NCI-H2171 treated with DMSO at 0.1 percent for 48 hours (cell line): ENCODE results near the gene NEUROD2.

Experiments used
- DNase-seq: peaks from one replicate; lab custom pipeline; 2025; lab: John Stamatoyannopoulos, UW

The NEUROD2 gene

GRCh38 chr17:39607851-39608130, at the start of gene NEUROD2:
NEUROD2 (minus strand) TSS chr17:39607920; CDS start chr17:39606599, 1,321 bp downstream.
- DNase-seq: peak; percentile 94

- DNase-seq: no peak
Measured at GRCh38 chr17:39655105-39655504, 47.4 kb upstream of the NEUROD2 start.

- no peak for DNase-seq
Measured at GRCh38 chr17:39653662-39654331, 46.1 kb upstream of the NEUROD2 start.

- DNase-seq: no peak
Measured at GRCh38 chr17:39653316-39653661, 45.6 kb upstream of the NEUROD2 start.

- no peak for DNase-seq
Measured at GRCh38 chr17:39652587-39653315, 45.0 kb upstream of the NEUROD2 start.

- no peak for DNase-seq
Measured at GRCh38 chr17:39651923-39652586, 44.3 kb upstream of the NEUROD2 start.

GRCh38 chr17:39650121-39650579, 42.4 kb upstream of the NEUROD2 start:
- DNase-seq: no peak

GRCh38 chr17:39648616-39649366, 41.1 kb upstream of the NEUROD2 start:
- DNase-seq: no peak

GRCh38 chr17:39647256-39647655, 39.5 kb upstream of the NEUROD2 start:
- DNase-seq: no peak

- no peak for DNase-seq
Measured at GRCh38 chr17:39643271-39643670, 35.6 kb upstream of the NEUROD2 start.

- DNase-seq: no peak
Measured at GRCh38 chr17:39642291-39643074, 34.8 kb upstream of the NEUROD2 start.

- DNase-seq: no peak
Measured at GRCh38 chr17:39641883-39642282, 34.2 kb upstream of the NEUROD2 start.

GRCh38 chr17:39641097-39641496, 33.4 kb upstream of the NEUROD2 start:
- no peak for DNase-seq

- DNase-seq: no peak
Measured at GRCh38 chr17:39640591-39641031, 32.9 kb upstream of the NEUROD2 start.

- no peak for DNase-seq
Measured at GRCh38 chr17:39639566-39640458, 32.1 kb upstream of the NEUROD2 start.

GRCh38 chr17:39639043-39639442, 31.3 kb upstream of the NEUROD2 start:
- DNase-seq: no peak

- DNase-seq: no peak
Measured at GRCh38 chr17:39638317-39638716, 30.6 kb upstream of the NEUROD2 start.

GRCh38 chr17:39636927-39637736, 29.4 kb upstream of the NEUROD2 start, which contains the start of gene STARD3:
STARD3 (plus strand) TSS chr17:39637144; CDS start chr17:39653532, 16,388 bp downstream.
- DNase-seq: peak; percentile 78

- DNase-seq: no peak
Measured at GRCh38 chr17:39636587-39636926, 28.8 kb upstream of the NEUROD2 start.
